Smooth muscle cell (in vitro differentiated cells): ENCODE measurements around the gene U2AF1L4. TPM values are rescaled to one million over a fixed set of nuclear protein-coding genes. Genes with fewer than 3 reads are reported as not detected.

Experiments
- DNase-seq: peaks from one replicate; lab custom pipeline; 2025; ENCODE audit not compliant: unreplicated experiment; lab: John Stamatoyannopoulos, UW
- H2AFZ ChIP-seq: fragments of 200-600 bp; sonication (generic); 2 replicates; pipeline ENCODE4 v1.6.0; 2016; ENCODE audit warnings: antibody characterized with exemption, low read depth, mild to moderate bottlenecking
- H3F3A ChIP-seq: fragments of 200-600 bp; sonication (generic); 2 replicates; pipeline ENCODE4 v1.6.0; 2017; ENCODE audit warnings: antibody characterized with exemption, low read depth
- H3K27ac ChIP-seq: fragments of 200-600 bp; sonication (generic); 2 replicates; pipeline ENCODE4 v1.5.1; 2016; ENCODE audit warnings: low read depth, mild to moderate bottlenecking
- H3K27me3 ChIP-seq: fragments of 200-600 bp; sonication (generic); 2 replicates; pipeline ENCODE4 v1.6.1; 2016; ENCODE audit warnings: low read depth, mild to moderate bottlenecking
- H3K36me3 ChIP-seq: fragments of 200-600 bp; sonication (generic); 2 replicates; pipeline ENCODE4 v1.5.1; 2016; ENCODE audit warnings: low read depth
- H3K4me1 ChIP-seq: fragments of 200-600 bp; sonication (generic); 2 replicates; pipeline ENCODE4 v1.5.1; 2016; ENCODE audit warnings: low read depth
- H3K4me2 ChIP-seq: fragments of 200-600 bp; sonication (generic); 2 replicates; pipeline ENCODE4 v1.6.0; 2016; ENCODE audit warnings: mild to moderate bottlenecking
- H3K4me3 ChIP-seq: fragments of 200-600 bp; sonication (generic); 2 replicates; pipeline ENCODE4 v1.5.1; 2016; ENCODE audit warnings: mild to moderate bottlenecking
- H3K79me2 ChIP-seq: fragments of 200-600 bp; sonication (generic); 2 replicates; pipeline ENCODE4 v1.6.0; 2016; ENCODE audit warnings: low read depth, mild to moderate bottlenecking
- H3K9ac ChIP-seq: fragments of 200-600 bp; sonication (generic); 2 replicates; pipeline ENCODE4 v1.6.0; 2016; ENCODE audit warnings: low read depth
- H3K9me3 ChIP-seq: fragments of 200-600 bp; sonication (generic); replicated peaks from 2 replicates; pipeline ENCODE4 v1.5.1; 2016; ENCODE audit warnings: low read depth
- H4K20me1 ChIP-seq: fragments of 200-600 bp; sonication (generic); 2 replicates; pipeline ENCODE4 v1.6.0; 2016; ENCODE audit warnings: low read depth
- WGBS: methylation state at CpG from one replicate; pipeline ENCODE4 v1.1.7; 2016; ENCODE audit warnings: low lambda C conversion rate; 5-methylcytosine and 5-hydroxymethylcytosine counted together
- polyA plus RNA-seq: library from polyadenylated mRNA; unstranded; fragments of >200 nt; fragmentation: Nextera tagmentation; extraction: Ambion mirVana; gene quantifications from 2 replicates; pipeline ENCODE4 v1.2.1, GENCODE V29; 2016
- total RNA-seq: library from RNA; depleted of rRNA; stranded (reverse); fragments of >200 nt; gene quantifications from 2 replicates; pipeline ENCODE4 v1.2.3, GENCODE V29; 2014
- TF ChIP-seq, protein P1 (sequence below): fragments of 200-600 bp; sonication (generic); IDR thresholded peaks from 2 replicates; pipeline ENCODE4 v1.5.1; 2017; ENCODE audit warnings: borderline replicate concordance, mild to moderate bottlenecking, antibody characterized with exemption; ENCODE audit not compliant: insufficient read depth, poor library complexity, severe bottlenecking

Gene U2AF1L4
- total and polyA plus RNA-seq, 2 experiments from 2014 or later, result 14.6 to 29.3 TPM

DNA sequence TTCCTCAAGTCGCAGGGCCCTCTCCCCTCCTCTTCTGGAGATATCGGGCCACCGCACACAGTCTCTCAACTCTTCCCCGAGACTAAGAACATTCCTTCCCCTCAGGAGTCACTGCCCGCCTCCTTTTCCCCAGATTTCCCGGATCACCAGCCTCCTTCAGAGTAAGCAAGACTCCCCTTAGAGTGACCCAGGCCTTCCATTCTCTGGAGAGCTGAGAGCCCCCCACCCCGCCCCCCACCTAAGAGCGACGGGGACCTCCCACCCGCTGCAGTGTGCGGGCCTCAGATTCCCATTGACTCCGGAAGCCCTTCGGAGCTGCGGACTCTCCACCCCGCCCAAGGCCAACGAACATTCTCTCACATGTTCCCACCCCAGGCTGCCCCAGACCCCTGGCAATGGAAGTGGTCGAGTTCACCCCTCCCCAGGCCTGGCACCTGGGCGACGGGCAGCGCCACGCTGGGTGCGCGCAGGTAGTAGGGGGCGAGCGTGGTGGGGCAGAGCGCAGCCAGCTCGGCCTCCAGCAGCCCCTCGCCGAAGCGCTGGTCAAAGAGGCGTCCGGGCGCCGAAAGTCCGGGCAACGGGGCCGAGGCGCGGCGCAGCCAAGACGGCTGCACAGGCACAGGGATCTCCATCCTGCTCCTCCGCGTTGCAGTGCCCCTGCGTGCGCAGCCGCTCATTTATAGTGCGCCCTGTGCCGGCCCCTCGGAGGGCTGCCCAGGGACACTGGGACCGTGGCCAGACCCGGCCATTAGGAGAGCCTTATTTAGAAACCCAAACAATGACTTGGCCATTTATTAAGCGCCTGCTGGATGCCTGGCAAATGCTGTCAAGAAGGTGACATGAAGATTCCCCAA is 11.4 kb upstream of the U2AF1L4 start, which contains the start of gene HSPB6:
Gene HSPB6, minus strand, starts transcription at position 653 of the 854 bp plus-strand sequence. Its CDS starts 21 bp downstream, at position 632.
- H3K9ac ChIP-seq, result peak within 1 kb of the TSS; percentile 91
- peaks cover 27% of the 10 kb centered on the region for H3F3A ChIP-seq
- peaks cover 30% of the 10 kb centered on the region for H3K79me2 ChIP-seq
- no peak within 1 kb of the TSS for H2AFZ ChIP-seq
- TF ChIP-seq, protein P1, sequence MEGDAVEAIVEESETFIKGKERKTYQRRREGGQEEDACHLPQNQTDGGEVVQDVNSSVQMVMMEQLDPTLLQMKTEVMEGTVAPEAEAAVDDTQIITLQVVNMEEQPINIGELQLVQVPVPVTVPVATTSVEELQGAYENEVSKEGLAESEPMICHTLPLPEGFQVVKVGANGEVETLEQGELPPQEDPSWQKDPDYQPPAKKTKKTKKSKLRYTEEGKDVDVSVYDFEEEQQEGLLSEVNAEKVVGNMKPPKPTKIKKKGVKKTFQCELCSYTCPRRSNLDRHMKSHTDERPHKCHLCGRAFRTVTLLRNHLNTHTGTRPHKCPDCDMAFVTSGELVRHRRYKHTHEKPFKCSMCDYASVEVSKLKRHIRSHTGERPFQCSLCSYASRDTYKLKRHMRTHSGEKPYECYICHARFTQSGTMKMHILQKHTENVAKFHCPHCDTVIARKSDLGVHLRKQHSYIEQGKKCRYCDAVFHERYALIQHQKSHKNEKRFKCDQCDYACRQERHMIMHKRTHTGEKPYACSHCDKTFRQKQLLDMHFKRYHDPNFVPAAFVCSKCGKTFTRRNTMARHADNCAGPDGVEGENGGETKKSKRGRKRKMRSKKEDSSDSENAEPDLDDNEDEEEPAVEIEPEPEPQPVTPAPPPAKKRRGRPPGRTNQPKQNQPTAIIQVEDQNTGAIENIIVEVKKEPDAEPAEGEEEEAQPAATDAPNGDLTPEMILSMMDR, result no peak
- peaks cover 4% of the 10 kb centered on the region for H3K36me3 ChIP-seq
- DNase-seq, result peak; percentile 64
- WGBS, result 17% methylated on average over 46 of the region's 52 CpGs
- peak within 1 kb of the TSS; percentile 99 for H3K27ac ChIP-seq
- no peaks in the 10 kb centered on the region for H3K27me3 ChIP-seq
- peaks cover 20% of the 10 kb centered on the region for H4K20me1 ChIP-seq
- peaks cover 28% of the 10 kb centered on the region for H3K4me1 ChIP-seq
- H3K9me3 ChIP-seq, result no peaks in the 10 kb centered on the region
- H3K4me2 ChIP-seq, result peak within 1 kb of the TSS; percentile 86
- H3K4me3 ChIP-seq, result peak within 1 kb of the TSS; percentile 69

DNA sequence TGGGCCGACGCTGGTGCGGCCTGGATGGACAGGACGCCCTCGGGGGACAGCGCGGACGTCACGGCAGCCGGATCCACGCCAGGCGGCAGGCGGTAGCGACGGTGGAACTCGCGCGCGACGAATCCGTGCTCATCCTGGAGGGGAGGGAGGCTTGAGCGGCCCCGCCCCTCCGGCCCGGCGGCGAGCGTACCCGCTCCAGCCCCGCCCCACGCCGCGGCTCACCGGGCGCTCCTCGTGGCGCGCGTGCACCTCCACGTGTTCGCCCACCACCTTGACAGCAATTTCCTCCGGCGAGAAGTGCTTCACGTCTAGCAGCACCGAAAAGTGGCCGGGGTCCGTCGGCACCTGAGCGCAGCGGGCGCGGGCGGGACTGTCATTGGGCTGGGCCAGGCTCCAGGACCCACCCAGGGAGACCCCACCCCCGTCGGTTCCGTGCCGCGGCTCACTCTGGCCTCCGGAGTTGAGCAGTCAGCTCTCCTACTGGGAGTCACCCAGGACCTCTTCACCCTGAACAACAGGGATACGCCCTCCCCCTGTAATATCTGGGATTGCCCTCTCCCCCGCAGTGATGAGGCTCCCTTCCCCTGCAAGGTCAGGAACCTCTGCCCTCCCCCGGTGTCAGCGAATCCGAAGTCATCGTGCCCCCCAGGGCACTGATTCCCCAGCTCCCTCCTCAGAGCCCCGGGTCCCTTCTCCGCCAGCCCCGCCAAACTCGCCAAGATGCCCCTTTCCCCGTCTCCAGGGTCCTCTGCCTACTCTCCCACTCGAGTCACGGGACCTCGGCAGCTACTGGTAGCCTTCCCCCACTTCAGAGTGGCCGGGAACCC is 10.5 kb upstream of the U2AF1L4 start:
- Histone ChIP-seq H3K4me3 (peak overlapping the region; percentile 69), H3K27ac (peak overlapping the region; percentile 99), H3K4me2 (peak overlapping the region; percentile 86), H3K79me2 (peaks cover 33% of the 10 kb centered on the region), H3F3A (peaks cover 27% of the 10 kb centered on the region), H3K36me3 (peaks cover under 1% of the 10 kb centered on the region), H4K20me1 (peaks cover 23% of the 10 kb centered on the region), H3K4me1 (peaks cover 28% of the 10 kb centered on the region), H3K27me3 (no peaks in the 10 kb centered on the region), H2AFZ (no peak overlapping the region), H3K9ac (peak overlapping the region; percentile 91), H3K9me3 (no peaks in the 10 kb centered on the region)
- DNase-seq, result peak; percentile 41
- WGBS, result 20% methylated on average over 34 of the region's 74 CpGs
- TF ChIP-seq, protein P1, result no peak

- Histone ChIP-seq H3K9ac (peak overlapping the region; percentile 91), H3K4me3 (peak overlapping the region; percentile 69), H2AFZ (no peak overlapping the region), H3K4me2 (peak overlapping the region; percentile 86), H3K4me1 (peaks cover 28% of the 10 kb centered on the region), H3K27me3 (no peaks in the 10 kb centered on the region), H3K27ac (peak overlapping the region; percentile 99), H3K9me3 (no peaks in the 10 kb centered on the region), H3K79me2 (peaks cover 32% of the 10 kb centered on the region), H4K20me1 (peaks cover 23% of the 10 kb centered on the region), H3K36me3 (no peaks in the 10 kb centered on the region), H3F3A (peaks cover 27% of the 10 kb centered on the region)
- DNase-seq, result no peak
- TF ChIP-seq, protein P1, result no peak
- WGBS, result 38% methylated on average over 16 of the region's 17 CpGs
Measured at GRCh38 chr19:35755131-35755549, 9.9 kb upstream of the U2AF1L4 start.
